Measurements from ENCODE around the gene CLSTN1. TPM values are rescaled to one million over a fixed set of nuclear protein-coding genes. Genes with fewer than 3 reads are reported as not detected.

CLSTN1 gene
- total RNA-seq, 1 experiment from 2014 or later = 100 TPM

- Histone ChIP-seq H2BK12ac (ENCODE audit: insufficient read length, low read depth, low read length) (no peak overlapping the region), H3K27me3 (ENCODE audit: insufficient read depth, low read length) (no peaks in the 10 kb centered on the region), H2AFZ (ENCODE audit: low read length) (no peak overlapping the region), H3K18ac (ENCODE audit: insufficient read length, low read depth, low read length) (no peak overlapping the region), H4K20me1 (ENCODE audit: control insufficient read depth, insufficient read depth, insufficient read length) (no peaks in the 10 kb centered on the region), H3K4me1 (ENCODE audit: insufficient read depth, low read length) (no peaks in the 10 kb centered on the region), H2BK20ac (ENCODE audit: low read depth, low read length, poor library complexity, severe bottlenecking) (no peak overlapping the region), H4K5ac (ENCODE audit: insufficient read length, low read depth, low read length) (no peak overlapping the region), H2BK120ac (ENCODE audit: low read depth, low read length, poor library complexity, severe bottlenecking) (no peak overlapping the region), H3K23ac (ENCODE audit: insufficient read length, low read depth, low read length) (no peak overlapping the region), H3K4me2 (ENCODE audit: insufficient read depth, insufficient read length, low read length) (no peak overlapping the region), H2BK5ac (ENCODE audit: insufficient read length, low read length) (no peak overlapping the region), H3K79me2 (ENCODE audit: insufficient read depth, low read length) (peaks cover 4% of the 10 kb centered on the region; the same call in 1 of the 2 replicates), H2AK5ac (ENCODE audit: insufficient read length, low read length) (no peak overlapping the region), H3K9me3 (ENCODE audit: control insufficient read depth, low read depth, low read length) (no peaks in the 10 kb centered on the region), H2BK15ac (ENCODE audit: low read depth, low read length) (no peak overlapping the region), H3K56ac (ENCODE audit: insufficient read length, low read depth, low read length) (no peak overlapping the region), H3K14ac (ENCODE audit: insufficient read depth, low read length) (no peak overlapping the region), H4K91ac (ENCODE audit: insufficient read length, low read depth, low read length) (no peak overlapping the region), H3T11ph (ENCODE audit: low read length) (no peak overlapping the region), H3K23me2 (ENCODE audit: insufficient read length, low read depth, low read length, poor library complexity, severe bottlenecking) (no peaks in the 10 kb centered on the region), H3K27ac (ENCODE audit: insufficient read length, low read depth, low read length) (no peak overlapping the region), H4K8ac (replicated peaks; ENCODE audit: insufficient read length, low read depth, low read length) (no peak overlapping the region), H3K79me1 (ENCODE audit: insufficient read depth, low read depth, low read length, poor library complexity, severe bottlenecking) (peaks cover 10% of the 10 kb centered on the region), H3K4ac (ENCODE audit: low read depth, low read length) (no peak overlapping the region), H3K9ac (ENCODE audit: extremely low read depth, insufficient read length, low read length) (no peak overlapping the region)
- Mint-ChIP-seq H3K9me3 (no peaks in the 10 kb centered on the region), H3K36me3 (ENCODE audit: insufficient read depth in 1 of 3, low read depth in 3 of 3) (no peaks in the 10 kb centered on the region; a peak in 1 of 7 replicates), H3K4me1 (peaks cover 19 to 21% of the 10 kb centered on the region in 2 experiments), H3K27ac (no peak overlapping the region), H3K27me3 (ENCODE audit: low read depth) (no peaks in the 10 kb centered on the region), H3K4me3 (no peak overlapping the region)
- TF ChIP-seq CTCF (conservative IDR thresholded peaks at IDR 0.05) = no peak
- DNase-seq = no peak
- WGBS (ENCODE audit: extremely low coverage, insufficient read length, low lambda C conversion rate) = no CpG with 5 or more reads among the region's 10 CpGs
Observed at GRCh38 chr1:9778905-9779304, 44.9 kb downstream of the CLSTN1 start.
